Measurements from ENCODE around the gene NIPA2.

Gene NIPA2

DNA sequence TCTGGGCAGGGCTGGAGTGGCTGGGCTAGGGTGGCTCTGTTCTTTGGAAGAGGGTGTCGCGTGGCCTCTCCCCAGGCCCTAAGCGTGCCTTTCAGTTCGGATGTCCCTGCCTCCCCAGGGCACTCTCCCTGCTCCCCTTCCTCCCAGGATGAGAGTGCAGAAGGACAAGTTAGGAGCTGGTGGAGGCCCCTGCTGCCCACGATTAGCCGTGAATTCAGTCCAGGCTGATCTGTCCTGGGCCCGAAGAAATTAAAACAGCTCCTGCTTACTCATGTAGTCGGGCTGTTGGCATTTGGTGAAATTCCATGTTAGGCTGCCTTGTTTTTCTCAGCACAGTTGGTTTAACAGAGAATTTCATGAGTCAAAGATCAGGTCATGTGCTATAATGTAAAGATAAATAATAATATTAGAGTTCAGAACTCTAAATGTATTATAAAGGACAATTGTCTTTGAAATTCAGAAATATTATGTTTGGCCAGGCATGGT is 27.6 kb upstream of the NIPA2 start:
- no peak for TF ChIP-seq ZNF274 (IDR thresholded peaks at IDR 0.05; ENCODE audit: low read depth, low read length)
- no peak overlapping the region; the same call in 1 of the 2 replicates for H3K4me3 ChIP-seq (ENCODE audit: low read length)

DNA sequence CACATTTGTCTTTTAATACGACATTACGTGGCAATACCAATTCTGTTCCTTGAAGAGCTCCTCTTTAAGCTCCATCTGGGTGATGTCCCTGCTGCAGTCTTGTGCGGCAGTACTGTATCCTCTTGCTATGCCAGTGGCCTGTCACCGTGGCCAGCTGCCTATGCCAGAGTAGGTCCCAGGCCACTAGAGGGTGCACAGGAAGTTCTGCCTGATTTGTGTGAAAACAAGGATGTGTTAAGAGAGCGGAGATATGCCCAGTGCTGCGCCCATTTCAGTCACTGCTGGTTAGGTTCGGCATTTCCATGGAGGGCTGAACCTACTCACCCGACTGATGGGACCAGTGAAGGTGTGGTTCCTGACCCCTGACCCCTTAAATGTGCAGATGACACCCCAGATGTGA is 26.8 kb upstream of the NIPA2 start:
- no peak for TF ChIP-seq ZNF274 (IDR thresholded peaks at IDR 0.05; ENCODE audit: low read depth, low read length)
- no peak overlapping the region for H3K4me3 ChIP-seq (ENCODE audit: low read length)

DNA sequence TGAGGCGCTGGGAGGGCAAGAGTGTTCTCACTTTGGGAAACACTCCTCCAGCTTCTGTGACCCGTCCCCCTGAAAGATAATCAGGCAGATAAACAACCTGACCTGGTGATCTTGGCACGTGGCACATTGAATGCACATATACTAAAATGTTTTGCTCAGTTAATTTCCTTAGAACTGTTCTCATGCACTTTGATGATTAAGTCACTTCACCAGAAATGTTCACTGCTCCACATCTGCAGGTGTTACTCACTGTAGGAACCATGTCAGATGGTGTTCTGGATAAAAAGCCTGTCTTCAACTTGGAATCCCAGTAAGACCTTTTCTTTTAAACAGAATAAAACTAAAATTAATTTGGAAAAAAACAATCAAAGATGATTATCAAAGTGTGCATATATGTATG is 24.6 kb upstream of the NIPA2 start:
- no peak for TF ChIP-seq ZNF274 (IDR thresholded peaks at IDR 0.05; ENCODE audit: low read depth, low read length)
- H3K4me3 ChIP-seq (ENCODE audit: low read length) = no peak overlapping the region

DNA sequence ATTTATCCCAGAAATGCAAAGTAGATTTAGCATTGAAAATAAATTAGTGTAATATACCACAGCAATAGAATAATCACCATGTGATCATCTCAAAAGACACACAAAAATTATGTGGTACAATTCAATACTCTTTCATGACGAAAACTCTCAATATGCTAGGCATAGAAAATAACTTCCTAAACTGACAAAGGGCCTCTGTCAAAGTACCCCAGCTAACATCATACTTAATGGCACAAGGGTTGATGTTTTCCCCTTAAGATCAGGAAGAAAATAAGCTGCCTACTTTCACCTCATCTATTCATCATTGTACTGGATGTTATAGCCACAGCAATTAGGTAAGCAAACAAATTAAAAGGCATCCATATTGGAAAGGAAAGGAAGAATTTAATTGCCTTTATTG is 22.7 kb upstream of the NIPA2 start:
- no peak overlapping the region for H3K4me3 ChIP-seq (ENCODE audit: low read length)
- no peak for TF ChIP-seq ZNF274 (IDR thresholded peaks at IDR 0.05; ENCODE audit: low read depth, low read length)

DNA sequence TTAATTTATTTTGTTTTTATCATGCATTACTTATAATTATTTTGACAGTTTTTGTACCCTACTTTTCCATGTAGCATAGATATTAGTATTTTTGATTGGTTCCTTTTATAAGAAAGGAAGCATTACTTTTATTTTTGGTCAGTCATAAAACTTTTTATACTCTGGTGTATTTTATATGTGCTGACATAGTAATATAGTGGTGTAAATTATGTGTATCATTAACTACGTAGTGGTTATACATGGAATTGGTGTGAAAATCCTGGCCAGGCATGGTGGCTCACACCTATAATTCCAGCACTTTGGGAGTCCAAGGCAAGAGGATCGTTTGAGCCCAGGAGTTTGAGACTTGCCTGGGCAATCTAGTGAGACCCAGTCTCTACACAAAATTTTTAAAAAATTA is 18.8 kb upstream of the NIPA2 start:
- TF ChIP-seq ZNF274 (IDR thresholded peaks at IDR 0.05; ENCODE audit: low read depth, low read length) = no peak

DNA sequence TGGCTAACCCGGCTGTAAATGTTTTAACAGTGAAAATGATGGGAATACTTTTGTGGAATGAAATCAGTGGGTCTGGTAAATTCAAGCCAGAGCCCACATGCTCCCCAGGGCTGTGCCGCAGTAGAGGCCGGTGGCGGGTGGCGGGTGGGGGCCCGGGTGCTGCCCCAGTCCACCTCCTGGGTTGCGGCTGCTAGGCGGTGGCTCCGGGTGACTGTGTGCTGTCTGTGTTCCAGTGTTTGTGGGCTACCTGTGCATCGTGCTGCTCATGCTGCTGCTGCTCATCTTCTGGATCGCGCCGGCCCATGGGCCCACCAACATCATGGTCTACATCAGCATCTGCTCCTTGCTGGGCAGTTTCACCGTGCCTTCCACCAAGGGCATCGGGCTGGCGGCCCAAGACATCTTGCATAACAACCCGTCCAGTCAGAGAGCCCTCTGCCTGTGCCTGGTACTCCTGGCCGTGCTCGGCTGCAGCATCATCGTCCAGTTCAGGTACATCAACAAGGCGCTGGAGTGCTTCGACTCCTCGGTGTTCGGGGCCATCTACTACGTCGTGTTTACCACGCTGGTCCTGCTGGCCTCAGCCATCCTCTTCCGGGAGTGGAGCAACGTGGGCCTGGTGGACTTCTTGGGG is 14.9 kb upstream of the NIPA2 start:
- H3K4me3 ChIP-seq (ENCODE audit: low read length) = no peak overlapping the region
- no peak for TF ChIP-seq ZNF274 (IDR thresholded peaks at IDR 0.05; ENCODE audit: low read depth, low read length)

More for the DNA sequence above, 18.8 kb upstream of the NIPA2 start:
- no peak overlapping the region for H3K4me3 ChIP-seq (ENCODE audit: low read length)

DNA sequence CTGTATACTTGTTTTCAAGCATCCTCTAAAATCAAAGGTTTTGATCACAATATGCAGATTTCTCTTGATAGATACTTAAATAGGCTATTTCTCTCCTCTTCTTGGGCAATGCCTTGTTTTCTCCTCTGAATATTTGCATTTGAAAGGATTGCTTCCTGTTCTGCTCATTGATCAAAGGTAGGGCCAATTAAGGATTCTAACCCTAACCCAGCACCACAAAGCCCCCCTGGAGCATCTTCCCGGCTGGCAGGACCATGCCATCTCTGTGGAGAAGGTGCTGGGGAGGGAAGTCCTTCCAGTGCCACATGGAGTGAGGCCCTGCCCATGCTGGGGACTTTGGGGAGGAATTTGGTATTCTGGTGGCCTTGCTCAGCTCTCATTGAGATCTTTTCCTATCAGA is 11.3 kb upstream of the NIPA2 start:
- H3K4me3 ChIP-seq (ENCODE audit: low read length) = no peak overlapping the region
- no peak for TF ChIP-seq ZNF274 (IDR thresholded peaks at IDR 0.05; ENCODE audit: low read depth, low read length)

DNA sequence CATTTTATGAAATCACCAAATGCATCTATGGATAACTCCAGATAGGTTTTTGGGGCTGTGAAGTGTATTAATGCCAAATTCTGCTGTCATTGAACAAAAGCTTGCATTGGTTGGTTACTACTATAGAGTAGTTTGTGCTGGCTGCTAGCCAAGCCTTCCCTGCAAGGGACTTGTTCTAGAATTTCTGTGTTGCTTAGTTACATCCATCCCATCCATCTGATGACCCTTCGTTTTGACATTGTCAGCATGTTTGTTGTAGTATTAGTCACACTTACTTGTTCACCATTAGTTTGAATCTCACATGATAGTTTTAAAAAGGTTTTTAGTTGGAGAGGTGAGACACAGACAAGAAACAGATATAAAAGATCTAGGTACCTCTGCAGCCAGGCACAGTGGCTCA is 7.0 kb upstream of the NIPA2 start:
- no peak overlapping the region for H3K4me3 ChIP-seq (ENCODE audit: low read length)
- no peak for TF ChIP-seq ZNF274 (IDR thresholded peaks at IDR 0.05; ENCODE audit: low read depth, low read length)

DNA sequence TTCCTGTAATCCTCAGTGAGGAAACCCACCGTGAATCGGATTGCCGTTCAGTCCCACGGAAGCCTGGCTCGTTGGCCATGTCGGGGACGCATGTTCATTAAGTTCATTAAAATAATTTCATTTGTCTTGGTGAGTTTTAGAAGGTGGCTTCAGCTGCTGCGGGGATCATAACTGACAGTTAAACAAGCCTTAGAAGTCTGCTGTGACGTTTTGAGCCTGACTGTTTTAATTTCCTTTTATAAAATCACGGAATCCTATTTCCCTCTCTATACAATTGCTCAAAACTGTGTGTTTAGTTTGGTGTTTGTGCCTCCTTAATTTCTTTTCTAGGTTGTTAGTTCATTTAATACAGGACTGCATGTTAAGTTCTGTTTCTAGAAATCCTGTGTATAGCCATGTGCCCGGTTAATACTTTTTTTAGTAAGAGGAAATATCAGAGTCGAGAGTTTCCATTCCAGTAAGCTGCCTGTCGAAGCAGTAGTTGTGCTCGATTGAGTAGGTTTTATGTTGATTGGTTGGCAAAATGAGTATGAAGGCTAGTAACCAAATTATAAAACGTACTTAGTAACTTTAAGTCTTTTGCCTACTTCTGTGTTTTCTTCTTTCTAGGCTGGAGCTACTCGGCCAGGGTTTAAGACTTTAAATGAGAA is 705 bp downstream of the NIPA2 start:
- peak overlapping the region; percentile 98 for H3K4me3 ChIP-seq (ENCODE audit: low read length)
- TF ChIP-seq ZNF274 (IDR thresholded peaks at IDR 0.05; ENCODE audit: low read depth, low read length) = no peak

DNA sequence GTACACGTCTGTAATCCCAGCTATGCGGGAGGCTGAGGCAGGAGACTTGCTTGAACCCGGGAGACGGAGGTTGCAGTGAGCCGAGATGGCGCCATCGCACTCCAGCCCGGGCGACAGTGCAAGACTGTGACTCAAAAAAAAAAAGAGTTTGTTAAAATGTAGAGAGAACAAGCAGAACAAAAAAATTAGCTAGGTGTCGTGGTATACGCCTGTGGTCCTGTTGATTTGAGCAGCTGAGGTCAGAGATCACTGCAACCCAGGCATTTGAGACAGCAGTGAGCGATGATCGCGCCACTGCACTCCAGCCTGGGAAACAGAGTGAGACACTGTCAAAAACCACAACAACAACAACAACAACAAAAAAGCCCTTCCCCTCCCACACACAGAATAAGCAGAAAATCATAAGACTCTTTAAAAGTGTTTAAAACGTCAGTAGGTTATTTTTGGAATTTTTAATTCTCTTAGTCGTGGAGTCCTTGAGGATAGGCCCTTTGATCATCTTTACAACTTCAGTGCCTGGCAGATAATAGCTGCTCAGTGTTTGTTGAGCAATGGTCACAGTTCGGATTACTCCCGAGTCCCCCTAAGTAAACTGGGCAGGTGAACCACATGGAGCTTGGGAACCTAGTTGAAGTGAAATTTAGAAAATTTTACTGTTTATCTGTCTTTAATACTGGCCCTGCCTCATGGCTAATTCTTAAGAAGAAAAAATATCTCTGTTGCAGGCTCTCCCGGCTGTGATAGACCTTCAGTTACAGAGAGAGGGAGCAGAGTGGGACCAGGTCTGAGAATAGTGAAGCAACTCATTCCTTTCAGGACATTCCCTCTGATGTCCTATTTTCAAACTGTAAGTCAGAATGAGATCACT is 6.2 kb downstream of the NIPA2 start:
- TF ChIP-seq ZNF274 (IDR thresholded peaks at IDR 0.05; ENCODE audit: low read depth, low read length) = no peak
- no peak overlapping the region for H3K4me3 ChIP-seq (ENCODE audit: low read length)

DNA sequence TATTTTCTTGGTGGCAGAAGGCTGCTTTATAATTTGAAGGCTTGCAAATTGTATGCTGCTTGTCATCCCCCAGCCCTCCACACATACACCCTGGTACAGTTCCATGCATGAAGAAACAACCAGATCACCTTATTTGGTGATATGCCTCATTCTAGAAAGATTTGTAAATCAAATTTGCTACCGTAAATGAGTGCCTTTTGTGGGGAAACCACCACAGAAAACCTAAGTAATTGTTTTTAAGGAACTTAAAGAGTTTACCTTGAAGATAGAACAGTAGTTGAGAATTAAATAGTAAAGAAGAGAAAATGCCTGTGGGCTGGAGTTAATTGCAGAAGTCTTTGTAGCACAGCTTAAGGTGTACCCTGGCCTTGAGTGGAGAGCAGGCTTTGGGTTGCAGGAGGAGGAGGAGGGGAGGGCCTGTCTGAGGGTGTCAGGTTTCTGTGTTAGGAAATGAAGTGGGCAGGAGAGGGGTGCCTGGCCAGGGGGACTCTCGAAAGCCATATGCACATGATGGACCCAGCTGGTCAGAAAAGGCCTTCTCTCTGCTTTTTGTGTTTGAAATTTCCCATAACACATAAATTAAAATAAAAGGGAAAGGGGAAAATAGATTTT is 6.9 kb downstream of the NIPA2 start:
- TF ChIP-seq ZNF274 (IDR thresholded peaks at IDR 0.05; ENCODE audit: low read depth, low read length) = no peak
- H3K4me3 ChIP-seq (ENCODE audit: low read length) = no peak overlapping the region

DNA sequence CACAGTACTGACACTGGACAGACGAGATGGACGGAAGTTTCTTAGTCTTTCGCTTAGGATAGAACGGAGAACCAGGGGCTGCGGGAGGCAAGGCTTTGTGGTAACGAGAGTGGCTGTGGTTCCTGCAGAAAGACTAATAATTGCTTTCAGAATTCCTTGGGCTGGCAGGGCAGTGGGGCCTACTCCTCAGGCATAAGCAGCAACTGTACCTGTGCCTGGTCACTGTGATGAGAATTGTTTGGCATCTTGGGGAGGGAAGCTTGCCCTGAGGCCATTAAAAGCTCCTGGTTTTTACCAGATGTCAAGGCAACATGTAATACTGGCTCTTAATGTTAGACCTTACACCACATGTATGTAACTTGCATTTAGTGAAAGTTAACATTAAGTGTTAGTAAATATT is 7.6 kb downstream of the NIPA2 start:
- no peak overlapping the region for H3K4me3 ChIP-seq (ENCODE audit: low read length)
- no peak for TF ChIP-seq ZNF274 (IDR thresholded peaks at IDR 0.05; ENCODE audit: low read depth, low read length)

DNA sequence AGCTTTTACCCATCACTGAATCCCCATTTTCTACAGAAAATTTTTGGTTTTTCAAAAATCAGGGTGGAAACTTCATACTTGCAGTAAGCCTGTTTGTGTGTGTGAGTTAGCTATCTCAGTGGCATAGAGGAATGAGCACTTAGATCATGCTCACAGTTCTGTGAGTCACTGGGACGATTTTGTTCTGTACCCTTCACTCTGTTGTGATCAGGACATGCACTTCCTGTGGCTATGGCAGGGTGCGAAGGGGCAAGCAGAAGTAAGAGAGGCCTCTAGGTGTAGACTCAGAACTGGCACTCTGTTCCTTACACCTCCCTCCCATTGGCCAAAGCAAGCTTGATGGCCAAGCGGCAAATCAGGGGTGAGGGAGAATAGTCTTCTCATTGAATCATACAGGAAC is 11.6 kb downstream of the NIPA2 start:
- TF ChIP-seq ZNF274 (IDR thresholded peaks at IDR 0.05; ENCODE audit: low read depth, low read length) = no peak
- no peak overlapping the region for H3K4me3 ChIP-seq (ENCODE audit: low read length)

DNA sequence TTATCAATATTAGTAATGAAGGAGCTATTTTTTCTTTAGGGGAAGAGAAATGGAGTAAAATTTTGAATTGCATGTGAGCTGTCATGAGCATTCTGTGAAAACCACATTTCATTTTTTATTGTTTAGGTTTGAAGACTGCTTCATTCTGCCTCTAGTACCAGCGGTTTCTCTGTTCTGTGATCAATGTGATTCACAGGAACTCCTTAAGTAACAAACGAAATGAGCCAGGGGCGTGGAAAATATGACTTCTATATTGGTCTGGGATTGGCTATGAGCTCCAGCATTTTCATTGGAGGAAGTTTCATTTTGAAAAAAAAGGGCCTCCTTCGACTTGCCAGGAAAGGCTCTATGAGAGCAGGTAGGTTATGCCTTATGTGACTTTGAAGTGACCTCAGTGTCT is 13.0 kb downstream of the NIPA2 start:
- H3K4me3 ChIP-seq (ENCODE audit: low read length) = no peak overlapping the region
- TF ChIP-seq ZNF274 (IDR thresholded peaks at IDR 0.05; ENCODE audit: low read depth, low read length) = no peak
